Ishikawa (cell line): ENCODE data around the gene UTS2B.

Source experiments
- CEBPB ChIP-seq: IDR thresholded peaks from 2 replicates; pipeline ENCODE4 v1.6.1; 2012
- CREB1 ChIP-seq: IDR thresholded peaks from 2 replicates; pipeline ENCODE4 v1.6.1; 2012; ENCODE audit warnings: low read depth
- EGR1 ChIP-seq: IDR thresholded peaks from 2 replicates; pipeline ENCODE4 v1.6.1; 2012
- EP300 ChIP-seq: IDR thresholded peaks from 2 replicates; pipeline ENCODE4 v1.6.1; 2012; ENCODE audit warnings: borderline replicate concordance
- FOXM1 ChIP-seq: IDR thresholded peaks from 2 replicates; pipeline ENCODE4 v1.6.1; 2012; ENCODE audit warnings: low read depth, borderline replicate concordance
- NFIC ChIP-seq: IDR thresholded peaks from 2 replicates; pipeline ENCODE4 v1.6.1; 2012
- RAD21 ChIP-seq: IDR thresholded peaks from 2 replicates; pipeline ENCODE4 v1.6.1; 2012; ENCODE audit warnings: low read depth
- TAF1 ChIP-seq: IDR thresholded peaks from 2 replicates; pipeline ENCODE4 v1.6.1; 2012; ENCODE audit warnings: low read depth, mild to moderate bottlenecking
- TCF12 ChIP-seq: IDR thresholded peaks from 2 replicates; pipeline ENCODE4 v1.6.1; 2012; ENCODE audit warnings: low read depth
- TEAD4 ChIP-seq: IDR thresholded peaks from 2 replicates; pipeline ENCODE4 v1.6.1; 2012
- USF1 ChIP-seq: IDR thresholded peaks from 2 replicates; pipeline ENCODE4 v1.6.1; 2012
- YY1 ChIP-seq: IDR thresholded peaks from 2 replicates; pipeline ENCODE4 v1.6.1; 2012; ENCODE audit warnings: low read depth
- ZBTB7A ChIP-seq: IDR thresholded peaks from 2 replicates; pipeline ENCODE4 v1.6.1; 2012; ENCODE audit warnings: low read depth
- TF ChIP-seq, protein P1 (sequence below): IDR thresholded peaks from 2 replicates; pipeline ENCODE4 v1.6.1; 2012; ENCODE audit warnings: low read depth, mild to moderate bottlenecking
- TF ChIP-seq, protein P2 (sequence below): IDR thresholded peaks from 2 replicates; pipeline ENCODE4 v1.6.1; 2012

The UTS2B gene

DNA sequence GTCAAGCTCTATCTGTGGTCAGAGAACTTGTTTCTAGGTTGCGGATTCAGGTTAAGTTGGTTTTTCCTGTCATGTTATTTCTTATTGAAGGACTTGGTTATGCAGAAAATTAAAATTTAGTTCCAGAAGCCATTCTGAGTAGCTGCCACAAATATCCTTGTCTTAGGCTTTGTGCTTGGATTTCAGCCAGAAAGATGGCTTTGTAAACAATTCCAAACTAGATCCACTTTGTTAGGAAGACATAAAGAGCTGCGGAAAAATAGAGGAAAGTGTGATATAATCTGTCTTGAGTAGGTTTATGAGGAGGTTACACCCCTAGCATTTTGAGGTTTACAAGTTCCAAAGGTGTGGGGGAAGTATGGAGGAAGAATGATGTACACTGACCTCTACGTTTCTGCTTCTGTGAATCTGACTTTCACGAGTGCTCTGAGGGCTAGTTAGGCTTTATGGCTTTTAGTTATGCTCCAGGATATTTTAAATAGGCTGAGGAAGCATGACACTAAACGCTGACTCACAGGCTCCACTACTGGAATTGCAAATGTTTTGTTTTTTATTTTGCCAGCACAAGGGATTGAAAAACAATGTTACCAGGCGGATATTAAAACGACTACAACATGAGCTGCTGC lies 46.3 kb upstream of the UTS2B start:
- TF ChIP-seq EP300 (no peak), TCF12 (no peak), RAD21 (no peak), TEAD4 (no peak), FOXM1 (no peak), CEBPB (no peak), CREB1 (no peak), TAF1 (no peak), YY1 (no peak), NFIC (no peak)

GRCh38 chr3:191373327-191373726 lies 43.0 kb upstream of the UTS2B start:
- TF ChIP-seq RAD21 (no peak), FOXM1 (no peak), CEBPB (no peak), TCF12 (no peak), USF1 (no peak), YY1 (no peak), NFIC (no peak), EGR1 (no peak), ZBTB7A (no peak), EP300 (no peak), CREB1 (no peak)
- TF ChIP-seq, protein P1, sequence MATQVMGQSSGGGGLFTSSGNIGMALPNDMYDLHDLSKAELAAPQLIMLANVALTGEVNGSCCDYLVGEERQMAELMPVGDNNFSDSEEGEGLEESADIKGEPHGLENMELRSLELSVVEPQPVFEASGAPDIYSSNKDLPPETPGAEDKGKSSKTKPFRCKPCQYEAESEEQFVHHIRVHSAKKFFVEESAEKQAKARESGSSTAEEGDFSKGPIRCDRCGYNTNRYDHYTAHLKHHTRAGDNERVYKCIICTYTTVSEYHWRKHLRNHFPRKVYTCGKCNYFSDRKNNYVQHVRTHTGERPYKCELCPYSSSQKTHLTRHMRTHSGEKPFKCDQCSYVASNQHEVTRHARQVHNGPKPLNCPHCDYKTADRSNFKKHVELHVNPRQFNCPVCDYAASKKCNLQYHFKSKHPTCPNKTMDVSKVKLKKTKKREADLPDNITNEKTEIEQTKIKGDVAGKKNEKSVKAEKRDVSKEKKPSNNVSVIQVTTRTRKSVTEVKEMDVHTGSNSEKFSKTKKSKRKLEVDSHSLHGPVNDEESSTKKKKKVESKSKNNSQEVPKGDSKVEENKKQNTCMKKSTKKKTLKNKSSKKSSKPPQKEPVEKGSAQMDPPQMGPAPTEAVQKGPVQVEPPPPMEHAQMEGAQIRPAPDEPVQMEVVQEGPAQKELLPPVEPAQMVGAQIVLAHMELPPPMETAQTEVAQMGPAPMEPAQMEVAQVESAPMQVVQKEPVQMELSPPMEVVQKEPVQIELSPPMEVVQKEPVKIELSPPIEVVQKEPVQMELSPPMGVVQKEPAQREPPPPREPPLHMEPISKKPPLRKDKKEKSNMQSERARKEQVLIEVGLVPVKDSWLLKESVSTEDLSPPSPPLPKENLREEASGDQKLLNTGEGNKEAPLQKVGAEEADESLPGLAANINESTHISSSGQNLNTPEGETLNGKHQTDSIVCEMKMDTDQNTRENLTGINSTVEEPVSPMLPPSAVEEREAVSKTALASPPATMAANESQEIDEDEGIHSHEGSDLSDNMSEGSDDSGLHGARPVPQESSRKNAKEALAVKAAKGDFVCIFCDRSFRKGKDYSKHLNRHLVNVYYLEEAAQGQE = no peak
- TF ChIP-seq, protein P2, sequence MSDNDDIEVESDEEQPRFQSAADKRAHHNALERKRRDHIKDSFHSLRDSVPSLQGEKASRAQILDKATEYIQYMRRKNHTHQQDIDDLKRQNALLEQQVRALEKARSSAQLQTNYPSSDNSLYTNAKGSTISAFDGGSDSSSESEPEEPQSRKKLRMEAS = no peak

- no peak for TF ChIP-seq CEBPB
- TF ChIP-seq, protein P1 = no peak
- TF ChIP-seq EGR1 = no peak
- TF ChIP-seq TAF1 = no peak
- no peak for TF ChIP-seq YY1
- TF ChIP-seq TEAD4 = no peak
- TF ChIP-seq EP300 = no peak
- TF ChIP-seq NFIC = no peak
- no peak for TF ChIP-seq ZBTB7A
- TF ChIP-seq, protein P2 = no peak
- TF ChIP-seq FOXM1 = no peak
- TF ChIP-seq TCF12 = no peak
- TF ChIP-seq RAD21 = no peak
- TF ChIP-seq CREB1 = no peak
- no peak for TF ChIP-seq USF1
Measured at GRCh38 chr3:191372122-191372521, 41.8 kb upstream of the UTS2B start.

GRCh38 chr3:191369616-191370010 lies 39.3 kb upstream of the UTS2B start:
- TF ChIP-seq, protein P1 = no peak
- TF ChIP-seq FOXM1 = no peak
- no peak for TF ChIP-seq TEAD4
- TF ChIP-seq TCF12 = no peak
- TF ChIP-seq TAF1 = no peak
- TF ChIP-seq YY1 = no peak
- no peak for TF ChIP-seq EGR1
